ENCODE results near the gene SRD5A3.
"Not testable (repeated sequence)": the region's sequence is repeated elsewhere in the genome, so short reads cannot be mapped to it uniquely, and the experiment has no call there.

DNA sequence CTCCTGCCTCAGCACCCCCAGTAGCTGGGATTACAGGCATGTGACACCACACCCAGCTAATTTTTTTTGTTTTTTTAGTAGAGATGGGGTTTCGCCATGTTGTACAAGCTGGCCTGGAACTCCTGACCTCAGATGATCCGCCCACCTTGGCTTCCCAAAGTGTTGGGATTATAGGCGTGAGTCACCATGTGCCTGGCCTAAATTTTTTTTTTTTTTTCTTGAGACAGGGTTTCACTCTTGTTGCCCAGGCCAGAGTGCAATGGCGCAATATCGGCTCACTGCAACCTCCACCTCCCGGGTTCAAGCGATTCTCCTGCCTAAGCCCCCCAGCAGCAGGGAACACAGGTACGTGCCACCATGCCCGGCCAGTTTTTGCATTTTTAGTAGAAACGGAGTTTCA, 4.8 kb downstream of the SRD5A3 start:
- not testable (repeated sequence) for TF ChIP-seq CTCF (conservative IDR thresholded peaks at IDR 0.05); EZH2 (IDR thresholded peaks at IDR 0.05; ENCODE audit: low read depth)
